NCI-H2107 (cell line): ENCODE results near the gene IQGAP2.
"Not testable (repeated sequence)": the region's sequence is repeated elsewhere in the genome, so short reads cannot be mapped to it uniquely, and the experiment has no call there.

Source experiments
- DNase-seq: peaks from one replicate; lab custom pipeline; 2025; lab: John Stamatoyannopoulos, UW

The IQGAP2 gene

DNA sequence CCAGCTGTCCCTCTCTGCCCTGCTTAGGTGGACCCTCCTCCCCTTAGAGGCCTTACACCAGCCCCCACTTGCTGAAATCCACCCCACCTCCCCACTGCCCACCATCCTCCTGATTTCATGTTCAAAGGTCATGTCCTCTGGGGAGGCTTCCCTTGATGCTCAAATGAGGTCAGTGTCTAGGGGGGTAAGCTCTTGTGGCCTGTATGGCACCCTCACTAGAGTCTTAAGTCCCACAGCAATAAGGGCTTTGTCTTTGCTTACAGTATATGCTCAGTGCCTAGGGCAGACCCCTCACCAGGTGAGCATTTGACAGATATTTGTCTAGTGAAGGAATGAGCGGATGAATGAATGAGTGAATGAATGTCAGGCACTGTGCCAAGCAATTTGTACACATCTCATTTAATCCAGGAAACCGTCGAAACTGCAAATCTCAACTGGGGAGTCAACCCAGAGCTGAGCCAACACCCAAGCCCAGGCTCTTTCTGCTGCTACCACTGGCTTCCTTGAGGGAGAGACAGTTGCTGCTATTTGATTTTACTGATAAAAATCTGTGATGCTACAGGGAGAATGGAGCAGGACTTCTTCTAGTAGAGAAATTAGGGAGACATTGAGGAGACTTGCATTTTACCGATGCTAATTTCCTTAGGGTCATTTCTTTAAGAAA is 101.9 kb downstream of the IQGAP2 start:
- DNase-seq = no peak

DNA sequence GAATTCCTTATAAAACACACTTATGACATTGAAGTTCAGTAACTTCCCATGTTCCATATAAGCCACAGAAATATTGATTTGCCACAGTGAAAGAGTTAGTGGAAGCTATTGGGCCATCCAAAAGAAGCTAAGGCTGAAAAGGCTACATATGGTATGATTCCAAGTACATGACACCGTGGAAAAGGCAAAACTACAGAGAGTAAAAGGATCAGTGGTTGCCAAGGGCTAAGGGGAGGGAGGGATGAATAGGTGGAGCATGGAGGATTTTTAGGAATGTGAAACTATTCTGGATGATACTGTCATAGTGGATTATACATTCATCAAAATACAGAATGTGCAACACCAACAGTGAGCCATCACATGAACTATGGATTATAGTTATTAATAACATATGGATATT is 110.4 kb downstream of the IQGAP2 start:
- no peak for DNase-seq

DNA sequence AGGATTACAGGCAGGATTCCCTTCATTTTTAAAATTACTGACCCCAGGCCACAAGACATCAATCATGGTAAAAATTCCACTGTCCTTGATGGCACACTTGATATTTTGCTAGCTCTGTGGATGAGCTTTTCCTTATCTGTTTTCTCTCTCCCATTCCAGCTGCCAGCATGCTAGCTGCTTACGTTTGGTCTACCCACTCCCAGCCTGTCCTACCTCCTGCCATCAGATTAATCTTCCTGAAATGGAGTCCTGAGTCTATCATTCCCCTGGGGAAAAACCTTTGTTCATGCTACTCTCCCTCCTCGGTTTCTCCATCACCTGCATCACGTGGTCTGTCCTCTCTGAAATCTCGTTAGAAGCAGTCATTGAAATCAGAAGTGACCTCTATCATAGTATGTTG is 111.2 kb downstream of the IQGAP2 start:
- DNase-seq = no peak

DNA sequence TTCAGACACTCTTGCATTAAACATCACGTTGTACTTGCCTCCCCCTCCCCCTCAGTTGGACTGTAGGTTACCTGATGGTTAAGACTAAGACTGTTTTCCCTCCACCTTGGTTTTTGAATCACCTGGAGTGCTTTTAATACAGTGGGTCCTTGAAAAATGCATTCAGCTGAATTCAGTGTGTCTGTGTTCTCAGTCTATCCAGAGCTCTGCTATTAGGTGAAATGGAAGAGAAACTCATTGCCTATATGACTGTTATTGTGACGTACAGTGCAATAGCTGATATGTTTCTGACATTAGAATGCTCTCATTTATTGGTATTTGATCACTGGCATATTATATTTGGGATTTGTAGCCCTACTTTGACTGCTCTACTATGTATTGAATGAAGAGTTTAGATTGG is 111.6 kb downstream of the IQGAP2 start:
- no peak for DNase-seq

DNA sequence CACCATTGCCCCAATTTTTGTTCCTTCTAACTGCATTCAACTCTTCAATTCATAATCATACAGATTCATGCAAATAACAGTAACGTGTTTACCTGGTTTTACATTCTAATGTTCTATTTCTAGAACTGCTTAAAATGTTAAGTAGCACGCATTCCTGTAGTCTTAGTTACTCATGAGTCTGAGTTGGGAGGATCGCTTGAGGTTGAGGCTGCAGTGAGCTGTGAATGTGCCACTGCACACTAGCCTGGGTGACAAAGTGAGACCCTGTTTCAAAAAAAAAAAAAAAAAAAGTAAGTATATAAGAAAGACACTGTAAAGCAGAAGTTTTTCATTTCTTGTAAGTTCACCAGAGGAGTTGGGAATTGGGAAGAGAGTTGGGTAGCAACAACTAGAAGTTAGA is 114.2 kb downstream of the IQGAP2 start:
- DNase-seq = no peak

DNA sequence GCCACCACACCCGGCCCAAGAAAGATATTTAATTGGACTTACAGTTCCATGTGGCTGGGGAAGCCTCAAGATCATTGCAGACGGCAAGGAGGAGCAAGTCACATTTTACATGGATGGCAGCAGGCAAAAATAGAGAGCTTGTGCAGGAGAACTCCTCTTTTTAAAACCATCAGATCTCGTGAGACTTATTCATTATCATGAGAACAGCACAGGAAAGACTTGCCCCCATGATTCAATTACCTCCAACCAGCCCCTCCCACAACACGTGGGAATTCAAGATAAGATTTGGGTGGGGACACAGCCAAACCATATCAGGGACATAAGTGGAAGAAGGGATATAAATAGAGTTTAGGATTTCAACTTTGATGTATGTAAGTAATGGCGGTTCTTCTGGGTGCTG is 115.2 kb downstream of the IQGAP2 start:
- not testable (repeated sequence) for DNase-seq

DNA sequence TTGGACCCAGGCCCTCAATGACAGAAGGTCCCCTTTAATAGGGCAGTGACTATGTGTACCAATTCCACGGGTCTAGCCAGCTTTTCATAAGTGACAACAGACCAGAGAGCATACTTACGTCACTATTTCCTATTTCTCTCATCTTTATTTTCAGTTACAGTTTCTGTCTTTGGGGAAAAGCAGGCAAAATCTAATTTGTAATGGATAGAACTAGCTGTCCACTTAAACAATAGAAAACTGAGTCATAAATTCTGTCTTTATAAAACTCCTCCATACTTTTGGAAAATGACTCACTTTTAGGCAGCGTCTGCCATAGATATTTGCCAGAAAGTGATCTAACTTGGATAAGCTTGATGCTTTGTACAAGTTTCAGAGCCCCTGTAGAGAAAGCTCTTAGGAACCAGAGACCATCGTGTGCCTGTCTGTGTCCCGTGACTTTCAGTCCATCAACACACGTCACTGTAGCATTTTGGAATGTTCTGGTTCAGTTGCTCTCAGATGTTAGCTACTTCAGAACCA is 118.2 kb downstream of the IQGAP2 start:
- DNase-seq = no peak

DNA sequence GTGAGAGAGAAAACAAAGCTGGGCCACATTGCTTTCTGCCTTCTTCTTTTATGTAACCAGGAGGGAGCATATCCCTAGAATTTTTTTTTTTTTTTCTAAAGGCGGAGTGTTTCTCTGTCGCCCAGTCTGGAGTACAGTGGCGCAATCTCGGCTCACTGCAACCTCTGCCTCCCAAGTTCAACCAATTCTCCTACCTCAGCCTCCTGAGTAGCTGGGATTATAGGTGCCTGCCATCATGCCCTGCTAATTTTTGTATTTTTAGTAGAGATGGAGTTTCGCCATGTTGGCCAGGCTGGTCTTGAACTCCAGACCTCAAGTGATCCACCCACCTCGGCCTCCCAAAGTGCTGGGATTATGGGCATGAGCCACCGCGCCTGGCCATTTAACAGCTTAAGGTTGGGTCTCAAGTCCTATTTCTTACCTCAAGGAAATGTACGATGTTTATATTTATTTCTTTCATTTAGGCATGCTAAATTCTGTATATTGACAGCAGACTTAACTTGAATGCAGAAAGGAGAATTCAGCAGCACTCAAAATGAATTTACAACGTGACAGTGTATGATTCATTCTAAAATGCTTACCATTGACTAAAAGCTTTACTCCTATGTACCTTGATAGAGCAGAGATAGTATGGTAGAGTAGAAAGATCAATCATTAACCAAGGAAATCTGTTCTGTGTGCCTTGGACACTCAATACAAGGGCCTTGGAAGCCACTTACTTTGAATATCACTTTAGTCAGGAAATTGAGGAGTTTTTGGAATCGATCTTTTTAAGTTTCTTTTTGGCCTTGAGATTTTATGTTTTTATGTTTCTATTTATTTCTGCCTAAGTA is 119.2 kb downstream of the IQGAP2 start:
- no peak for DNase-seq

DNA sequence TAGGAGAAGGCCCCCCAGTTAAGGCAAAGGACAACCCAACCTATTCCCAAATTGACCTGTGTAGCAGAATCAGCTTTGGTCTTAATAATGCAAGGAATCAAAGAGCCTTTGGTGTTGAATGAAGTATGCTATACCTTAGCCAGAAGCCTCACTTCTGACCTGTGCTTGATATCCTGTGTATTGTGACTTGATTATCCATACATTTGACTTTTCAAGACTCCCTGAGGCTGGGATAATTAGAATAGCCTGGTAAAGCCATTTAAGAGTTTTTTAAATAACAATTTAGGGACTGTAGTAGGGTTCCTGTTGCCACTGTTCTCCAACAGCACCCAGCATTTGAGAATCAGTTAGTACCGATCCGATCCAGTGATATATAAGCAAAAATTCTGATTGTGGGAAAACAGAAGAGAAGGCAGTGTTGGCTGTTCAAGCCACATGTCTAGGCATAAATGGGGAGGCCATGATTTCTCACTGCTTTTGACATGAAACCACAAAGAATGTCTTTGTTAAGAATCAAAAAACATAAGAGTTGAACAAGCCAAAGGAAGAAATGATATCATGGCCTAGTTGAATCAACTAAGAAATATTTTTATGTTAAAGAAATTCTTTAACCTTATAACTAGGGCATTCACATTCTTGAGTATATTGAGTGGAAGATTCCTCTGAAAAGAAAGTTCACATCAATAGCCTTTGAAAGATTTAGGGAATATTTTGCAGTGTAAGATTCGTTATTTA is 121.2 kb downstream of the IQGAP2 start:
- DNase-seq = no peak

DNA sequence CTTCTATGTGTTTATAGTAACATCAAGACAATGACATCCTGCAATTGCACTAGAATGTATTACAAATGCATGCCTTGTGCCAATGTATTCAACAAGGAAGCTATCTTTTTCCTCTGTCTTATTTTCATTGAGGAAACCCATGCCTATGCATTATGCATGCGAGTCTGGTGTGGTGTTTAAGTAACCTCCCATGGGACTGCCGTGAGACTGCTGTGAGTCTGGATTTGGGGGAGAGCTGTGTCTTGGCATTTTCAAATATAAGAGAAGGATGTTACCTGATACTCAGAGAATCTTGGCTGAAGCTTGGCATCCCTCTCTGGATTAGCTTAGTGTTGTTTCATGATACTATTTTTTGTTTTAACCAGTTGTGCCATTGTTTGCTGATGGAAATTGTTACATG is 121.8 kb downstream of the IQGAP2 start:
- DNase-seq = no peak

DNA sequence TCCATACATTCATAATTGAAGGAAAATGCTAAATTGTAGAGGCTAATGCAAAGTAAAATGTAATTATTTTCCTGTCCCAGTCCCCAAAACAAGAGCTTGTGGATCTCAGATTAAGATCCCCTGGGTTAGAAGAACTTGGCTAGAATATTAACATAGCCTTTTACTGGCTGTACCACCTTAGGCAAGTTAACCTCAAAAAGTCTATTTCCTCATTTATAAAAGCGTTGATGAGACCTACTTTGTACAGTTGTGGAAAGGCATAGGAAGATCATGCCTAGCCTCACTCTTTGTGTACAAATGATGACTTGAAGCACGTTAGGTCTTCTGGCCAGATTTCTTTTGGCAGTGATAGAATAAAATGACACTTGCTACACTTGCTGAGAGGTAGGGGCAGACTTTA is 122.9 kb downstream of the IQGAP2 start:
- DNase-seq = no peak

DNA sequence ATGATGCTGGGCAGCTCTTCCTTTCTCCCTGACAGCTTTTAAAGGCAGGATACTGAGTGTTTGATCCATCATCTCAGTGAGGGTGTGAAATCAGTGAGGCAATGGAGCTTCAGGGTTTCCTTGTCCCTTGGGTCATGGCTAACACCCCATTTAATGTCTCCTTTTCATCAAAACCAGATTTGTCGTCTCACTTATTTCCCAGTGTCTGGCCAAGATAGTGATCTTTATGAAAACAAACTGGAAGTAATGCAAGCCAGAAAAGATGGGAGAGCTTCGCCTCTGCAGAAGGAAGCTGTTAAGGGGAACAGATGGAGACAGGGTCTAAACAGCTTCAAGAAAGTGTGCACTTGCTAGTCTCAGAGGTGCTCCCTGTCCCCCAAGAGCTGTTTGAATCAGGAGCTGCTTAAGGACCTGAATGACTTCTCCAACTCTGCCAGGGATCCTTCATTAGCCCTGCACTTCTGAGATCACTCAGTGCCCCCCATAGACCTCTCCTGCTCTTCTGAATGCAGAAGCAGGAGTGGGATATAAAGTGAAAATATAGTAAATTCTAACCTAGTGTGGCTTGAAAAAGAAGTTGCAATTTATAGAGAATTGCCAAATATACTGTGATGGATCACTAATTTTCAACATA is 124.0 kb downstream of the IQGAP2 start:
- DNase-seq = no peak

DNA sequence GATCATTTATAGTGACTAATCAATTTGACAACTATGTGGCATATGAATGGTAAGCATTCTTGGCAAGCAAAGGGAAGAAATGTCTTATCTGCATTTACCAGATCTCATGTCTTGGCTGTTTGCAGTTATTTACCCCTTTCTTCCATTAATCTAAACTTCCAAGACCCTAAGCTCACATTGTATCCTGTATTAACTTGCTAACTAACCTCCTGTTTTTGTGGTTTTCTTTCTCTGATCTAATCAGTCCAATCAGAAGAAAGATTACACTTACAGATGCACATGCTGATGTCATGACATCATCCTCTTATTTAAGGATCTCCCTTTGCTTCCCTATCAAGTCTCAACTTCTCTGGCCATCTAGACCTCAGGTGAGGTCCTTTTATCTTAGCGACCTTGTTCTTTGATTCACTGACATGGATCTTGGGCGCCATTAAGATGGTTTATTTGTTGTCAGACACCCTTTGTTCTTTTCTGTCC is 124.6 kb downstream of the IQGAP2 start:
- no peak for DNase-seq

DNA sequence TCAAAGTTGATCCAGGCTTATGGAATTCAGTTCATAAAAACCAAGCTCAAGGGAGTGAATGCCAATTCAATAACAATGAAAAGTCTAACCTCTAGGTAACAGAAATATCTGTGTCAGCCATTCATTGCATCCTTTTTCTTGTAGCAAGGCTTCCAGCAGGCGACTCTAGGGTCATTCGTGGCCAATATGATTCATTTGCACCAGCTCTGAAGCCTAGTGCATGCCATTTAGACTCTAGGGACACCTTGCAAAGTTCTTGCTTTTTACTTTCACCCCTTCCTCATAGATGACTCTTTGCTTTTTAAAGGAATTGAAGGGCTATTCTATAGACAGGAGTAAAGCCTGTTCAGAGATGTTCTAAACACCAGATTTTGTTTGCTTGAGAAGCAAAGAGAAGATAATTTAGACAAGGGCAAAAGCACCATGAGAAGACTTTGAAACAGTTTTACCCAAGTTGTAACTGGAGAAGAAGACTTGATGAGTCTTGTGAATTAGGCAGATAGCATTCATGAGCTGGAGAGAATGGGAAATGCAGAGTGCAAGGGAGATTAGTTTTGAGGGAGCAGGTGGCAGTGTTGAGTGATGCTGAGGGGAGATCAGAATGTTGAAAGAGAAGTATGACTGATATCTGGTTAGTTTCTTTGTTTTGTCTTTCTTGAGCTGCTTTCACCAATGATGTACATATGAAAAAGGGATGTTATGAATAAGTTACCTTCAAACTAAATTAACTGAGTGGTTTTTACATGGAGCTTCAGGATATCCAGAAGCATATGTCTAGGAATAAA is 125.7 kb downstream of the IQGAP2 start:
- no peak for DNase-seq

DNA sequence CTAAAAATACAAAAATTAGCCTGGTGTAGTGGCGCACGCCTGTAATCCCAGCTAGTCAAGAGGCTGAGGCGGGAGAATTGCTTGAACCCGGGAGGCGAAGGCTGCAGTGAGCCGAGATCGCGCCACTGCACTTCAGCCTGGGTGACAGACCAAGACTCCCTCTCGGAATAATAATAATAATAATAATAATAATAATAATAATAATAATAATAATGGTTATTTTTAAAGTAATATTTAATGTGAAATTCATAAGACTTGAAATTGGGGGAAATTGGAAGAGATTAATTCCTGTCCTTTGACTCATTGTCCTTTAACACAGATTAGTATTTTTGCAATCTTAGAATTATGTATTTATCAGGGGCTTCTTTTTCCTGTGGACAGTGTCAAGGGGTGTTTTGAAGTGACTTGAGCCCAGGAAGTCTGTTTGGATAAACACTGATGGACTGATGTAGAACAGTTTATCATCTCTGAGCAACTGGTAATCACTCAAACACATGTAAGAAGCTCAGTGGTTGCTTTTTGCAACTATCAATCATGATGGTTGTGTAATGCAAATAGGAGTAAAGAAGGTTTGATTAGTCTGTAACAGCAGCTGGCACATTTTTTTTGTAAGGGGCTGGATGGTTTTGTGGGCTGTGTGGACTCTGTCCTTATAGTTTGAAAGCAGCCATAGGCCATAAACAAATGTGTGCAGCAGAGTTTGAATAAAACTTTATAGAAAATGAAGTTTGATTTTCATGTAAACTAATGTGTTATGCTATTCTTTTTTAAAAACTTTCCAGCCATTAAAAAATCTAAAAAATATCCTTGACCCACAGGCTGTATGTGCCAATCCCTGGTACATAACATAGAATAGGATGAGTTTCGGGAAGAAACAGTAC is 126.6 kb downstream of the IQGAP2 start:
- DNase-seq = no peak

DNA sequence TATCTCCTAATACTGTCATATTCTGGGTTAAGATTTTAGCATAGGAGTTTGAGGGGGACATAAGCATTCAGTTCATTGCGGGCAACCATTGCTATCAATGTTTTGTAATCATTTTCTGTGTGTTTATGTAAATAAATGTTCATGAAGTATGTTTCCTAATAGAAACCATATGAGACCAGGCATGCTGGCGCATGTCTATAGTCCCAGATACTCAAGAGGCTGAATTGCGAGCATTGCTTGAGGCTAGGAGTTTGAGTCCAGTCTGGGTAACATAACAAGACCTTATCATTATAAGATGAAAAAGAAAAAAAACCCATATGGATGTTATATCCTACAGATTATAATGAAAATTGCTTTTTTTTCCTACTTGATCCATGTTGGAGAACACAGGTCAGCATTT is 129.0 kb downstream of the IQGAP2 start:
- DNase-seq = no peak

DNA sequence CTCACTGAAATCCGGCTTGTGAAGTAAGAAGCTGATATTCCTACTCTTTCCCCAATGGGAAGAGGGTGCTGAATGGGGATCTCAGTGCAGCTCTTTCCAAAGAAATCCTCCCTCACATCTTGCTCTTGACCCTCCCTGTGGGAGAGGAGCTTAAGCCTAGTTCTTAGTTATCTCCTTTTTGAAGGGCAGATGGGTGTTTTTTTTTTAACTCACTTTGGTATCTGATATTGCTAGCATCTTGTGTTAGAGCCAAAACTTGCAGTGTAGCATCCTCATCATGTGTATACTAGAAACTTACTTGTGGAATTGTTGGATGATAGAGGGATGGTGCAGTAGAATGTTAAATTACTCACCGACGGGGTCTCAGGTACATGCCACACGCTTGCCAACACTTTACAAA is 129.9 kb downstream of the IQGAP2 start:
- DNase-seq = no peak

DNA sequence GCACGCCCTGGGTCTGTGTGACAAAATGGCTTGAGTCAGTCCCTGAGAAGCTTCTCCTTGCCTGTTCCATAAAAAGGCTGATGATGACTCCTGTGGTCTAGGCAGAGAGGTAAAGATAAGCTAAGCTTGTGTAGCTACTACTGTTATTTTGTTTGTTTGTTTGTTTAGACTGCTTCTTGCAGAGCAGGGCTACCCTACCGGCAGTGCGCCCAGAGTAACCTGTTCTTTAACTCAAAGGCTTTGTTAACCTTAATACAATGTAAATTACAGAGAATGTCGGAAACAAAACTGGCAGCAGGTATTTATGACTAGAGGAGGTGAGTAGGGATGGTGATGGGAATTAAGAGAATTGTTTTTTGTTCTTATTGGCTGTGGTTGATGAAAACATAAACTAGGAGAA is 132.5 kb downstream of the IQGAP2 start:
- no peak for DNase-seq

DNA sequence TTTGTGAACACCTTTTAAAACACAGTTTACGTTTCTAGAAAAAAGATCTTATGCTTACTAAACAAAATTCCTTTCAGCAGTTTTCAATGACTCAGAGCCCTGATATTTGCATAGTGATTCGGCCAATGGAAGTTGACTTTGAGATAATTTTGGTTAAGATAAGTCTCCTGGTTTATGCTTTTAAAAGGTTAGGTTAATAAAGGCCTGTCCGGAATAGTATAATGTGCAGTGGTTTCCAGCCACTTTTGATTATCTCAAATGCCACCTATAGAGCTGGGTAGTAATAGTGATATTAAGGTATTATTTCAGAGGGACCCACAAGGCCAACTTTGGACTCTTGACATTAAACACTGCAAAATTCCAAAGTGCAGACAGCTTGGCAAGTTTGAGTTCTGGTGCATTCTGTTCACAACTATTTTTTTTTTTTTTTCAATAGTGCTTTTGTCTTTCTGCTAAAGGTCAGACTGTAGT is 134.0 kb downstream of the IQGAP2 start:
- DNase-seq = no peak

DNA sequence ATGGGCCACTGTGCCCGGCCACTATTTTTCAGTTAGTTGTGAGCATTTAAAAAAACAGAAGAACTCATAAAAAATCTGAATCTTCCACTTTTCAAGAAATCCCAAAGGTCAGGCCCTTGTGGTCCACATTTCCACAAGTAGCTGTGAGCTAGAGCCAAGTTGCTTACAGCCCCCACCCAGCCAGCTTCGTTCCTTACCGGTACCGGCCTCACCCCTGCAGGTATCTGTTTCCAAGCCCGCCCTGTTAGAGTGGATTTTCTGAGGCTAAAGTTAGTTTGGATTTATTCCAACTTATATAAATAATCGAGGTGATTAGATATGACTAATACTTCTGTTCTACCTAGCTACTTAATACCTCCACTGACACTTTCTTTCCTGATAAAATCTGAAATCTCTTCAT is 139.2 kb downstream of the IQGAP2 start:
- no peak for DNase-seq
